Neural cell (in vitro differentiated cells): ENCODE data around the gene PPP2R5E. TPM values are rescaled to one million over a fixed set of nuclear protein-coding genes. Genes with fewer than 3 reads are reported as not detected.

Experiments used
- H2AFZ ChIP-seq: fragments of 200-600, 300-800 bp; sonication (generic), shearing (Covaris generic); 2 replicates; pipeline ENCODE4 v1.6.0; 2014; ENCODE audit warnings: low read depth, mild to moderate bottlenecking, antibody characterized with exemption, low read length, moderate library complexity
- H3F3A ChIP-seq: fragments of 200-600 bp; shearing (Covaris generic); 2 replicates; pipeline ENCODE4 v1.6.1; 2016; ENCODE audit warnings: mild to moderate bottlenecking, moderate library complexity, mixed read lengths, antibody characterized with exemption, low read length; ENCODE audit not compliant: insufficient read depth, poor library complexity, severe bottlenecking
- H3K27ac ChIP-seq: fragments of 200-600, 300-800 bp; sonication (generic), shearing (Covaris generic); 2 replicates; pipeline ENCODE4 v1.5.1; 2014; ENCODE audit warnings: mild to moderate bottlenecking, low read length, moderate library complexity
- H3K27me3 ChIP-seq: fragments of 300-800, 200-600 bp; sonication (generic), shearing (Covaris generic); 2 replicates; pipeline ENCODE4 v1.6.0; 2014; ENCODE audit warnings: mild to moderate bottlenecking, low read depth, low read length, moderate library complexity; ENCODE audit not compliant: insufficient read depth
- H3K36me3 ChIP-seq: fragments of 300-800, 200-600 bp; sonication (generic), shearing (Covaris generic); 2 replicates; pipeline ENCODE4 v1.5.1; 2014; ENCODE audit warnings: mild to moderate bottlenecking, antibody characterized with exemption, low read length, moderate library complexity; ENCODE audit not compliant: insufficient read depth
- H3K4me2 ChIP-seq: fragments of 300-800, 200-600 bp; sonication (generic), shearing (Covaris generic); 2 replicates; pipeline ENCODE4 v1.6.0; 2014; ENCODE audit warnings: mild to moderate bottlenecking, low read length
- H3K4me3 ChIP-seq: fragments of 300-800, 200-600 bp; sonication (generic), shearing (Covaris generic); 2 replicates; pipeline ENCODE4 v1.5.1; 2014; ENCODE audit warnings: mild to moderate bottlenecking, low read length, moderate library complexity
- H3K79me2 ChIP-seq: fragments of 200-600 bp; shearing (Covaris generic); replicated peaks from 2 replicates; pipeline ENCODE4 v1.6.0; 2014; ENCODE audit warnings: mild to moderate bottlenecking, low read length, moderate library complexity; ENCODE audit not compliant: insufficient read depth
- H3K9ac ChIP-seq: fragments of 300-800, 200-600 bp; sonication (generic), shearing (Covaris generic); 2 replicates; pipeline ENCODE4 v1.6.1; 2016; ENCODE audit warnings: mild to moderate bottlenecking, low read length, mixed read lengths
- H3K9me2 ChIP-seq: fragments of 200-600 bp; shearing (Covaris generic); 2 replicates; pipeline ENCODE4 v1.6.1; 2016; ENCODE audit warnings: mild to moderate bottlenecking, low read length, mixed read lengths; ENCODE audit not compliant: insufficient read depth
- H3K9me3 ChIP-seq: fragments of 200-600, 300-800 bp; sonication (generic), shearing (Covaris generic); 2 replicates; pipeline ENCODE4 v1.6.1; 2016; ENCODE audit warnings: mild to moderate bottlenecking, mixed run types, low read length, moderate library complexity, mixed read lengths
- H4K20me1 ChIP-seq: fragments of 200-600 bp; shearing (Covaris generic); 2 replicates; pipeline ENCODE4 v1.6.1; 2016; ENCODE audit warnings: mild to moderate bottlenecking, mixed run types; ENCODE audit not compliant: insufficient read depth
- EP300 ChIP-seq: fragments of 450-650 bp; conservative IDR thresholded peaks from 2 replicates; pipeline ENCODE4 v1.6.1; 2014; ENCODE audit warnings: antibody characterized with exemption, mild to moderate bottlenecking, moderate library complexity; ENCODE audit not compliant: poor library complexity, severe bottlenecking
- EZH2 ChIP-seq: fragments of 200-600, 300-800 bp; shearing (Covaris generic), sonication (generic); IDR thresholded peaks from 2 replicates; pipeline ENCODE4 v1.6.1; 2014; ENCODE audit warnings: antibody characterized with exemption, low read length, borderline replicate concordance, mild to moderate bottlenecking; ENCODE audit not compliant: insufficient read depth, poor library complexity, severe bottlenecking
- MXI1 ChIP-seq: fragments of 450-650 bp; conservative IDR thresholded peaks from 2 replicates; pipeline ENCODE4 v1.6.1; 2014; ENCODE audit warnings: antibody characterized with exemption, mild to moderate bottlenecking; ENCODE audit not compliant: poor library complexity, severe bottlenecking
- POLR2AphosphoS5 ChIP-seq: IDR thresholded peaks from 2 replicates; pipeline ENCODE4 v1.6.1; 2012
- RAD21 ChIP-seq: fragments of 450-650 bp; conservative IDR thresholded peaks from 2 replicates; pipeline ENCODE4 v1.6.1; 2014; ENCODE audit warnings: antibody characterized with exemption, mild to moderate bottlenecking, moderate library complexity
- SMC3 ChIP-seq: fragments of 450-650 bp; conservative IDR thresholded peaks from 2 replicates; pipeline ENCODE4 v1.6.1; 2014; ENCODE audit warnings: antibody characterized with exemption, mild to moderate bottlenecking, moderate library complexity; ENCODE audit not compliant: poor library complexity
- TAF1 ChIP-seq: IDR thresholded peaks from 2 replicates; pipeline ENCODE4 v1.6.1; 2012; ENCODE audit warnings: low read depth
- polyA plus RNA-seq: library from polyadenylated mRNA; depleted of rRNA; stranded (reverse); fragments of >200 nt; gene quantifications from 2 replicates; pipeline ENCODE4 v1.2.3, GENCODE V29; 2014
- TF ChIP-seq, protein P1 (sequence below): fragments of 450-650 bp; IDR thresholded peaks from 2 replicates; pipeline ENCODE4 v1.5.1; 2014; ENCODE audit warnings: antibody characterized with exemption, mild to moderate bottlenecking, moderate library complexity; ENCODE audit not compliant: poor library complexity, severe bottlenecking
- TF ChIP-seq, protein P2 (sequence below): IDR thresholded peaks from 2 replicates; pipeline ENCODE4 v1.6.1; 2012; ENCODE audit warnings: borderline replicate concordance

The PPP2R5E gene
- polyA plus RNA-seq, 1 donor from 2014 or later: 26.7 TPM

DNA sequence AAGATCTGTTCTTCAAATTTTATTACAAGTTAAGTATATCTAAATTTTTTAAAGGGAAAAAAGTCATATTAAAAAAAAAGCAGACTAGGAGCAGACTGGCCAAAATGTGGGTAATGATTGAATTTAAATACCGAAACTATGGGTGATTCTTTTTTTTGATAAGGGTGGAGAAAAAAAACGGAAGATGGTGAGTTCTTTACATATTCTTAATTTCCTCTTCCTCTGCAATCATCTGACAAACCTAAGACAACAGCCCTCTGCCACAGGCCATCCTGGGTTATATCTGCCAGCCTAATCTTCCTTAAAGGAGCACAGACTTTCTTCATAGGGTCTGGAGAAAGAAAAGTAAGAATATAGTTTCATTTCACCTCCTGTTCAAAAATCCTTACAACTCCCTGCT lies 108.0 kb downstream of the PPP2R5E start:
- Histone ChIP-seq H3K27ac (no peak overlapping the region), H3K9ac (no peak overlapping the region), H3K4me2 (no peak overlapping the region), H3F3A (no peaks in the 10 kb centered on the region), H4K20me1 (no peaks in the 10 kb centered on the region), H3K9me3 (no peaks in the 10 kb centered on the region), H3K79me2 (peaks cover 37% of the 10 kb centered on the region), H3K27me3 (no peaks in the 10 kb centered on the region), H3K9me2 (no peaks in the 10 kb centered on the region), H3K36me3 (no peaks in the 10 kb centered on the region), H3K4me3 (no peak overlapping the region), H2AFZ (no peak overlapping the region)
- TF ChIP-seq, protein P1, sequence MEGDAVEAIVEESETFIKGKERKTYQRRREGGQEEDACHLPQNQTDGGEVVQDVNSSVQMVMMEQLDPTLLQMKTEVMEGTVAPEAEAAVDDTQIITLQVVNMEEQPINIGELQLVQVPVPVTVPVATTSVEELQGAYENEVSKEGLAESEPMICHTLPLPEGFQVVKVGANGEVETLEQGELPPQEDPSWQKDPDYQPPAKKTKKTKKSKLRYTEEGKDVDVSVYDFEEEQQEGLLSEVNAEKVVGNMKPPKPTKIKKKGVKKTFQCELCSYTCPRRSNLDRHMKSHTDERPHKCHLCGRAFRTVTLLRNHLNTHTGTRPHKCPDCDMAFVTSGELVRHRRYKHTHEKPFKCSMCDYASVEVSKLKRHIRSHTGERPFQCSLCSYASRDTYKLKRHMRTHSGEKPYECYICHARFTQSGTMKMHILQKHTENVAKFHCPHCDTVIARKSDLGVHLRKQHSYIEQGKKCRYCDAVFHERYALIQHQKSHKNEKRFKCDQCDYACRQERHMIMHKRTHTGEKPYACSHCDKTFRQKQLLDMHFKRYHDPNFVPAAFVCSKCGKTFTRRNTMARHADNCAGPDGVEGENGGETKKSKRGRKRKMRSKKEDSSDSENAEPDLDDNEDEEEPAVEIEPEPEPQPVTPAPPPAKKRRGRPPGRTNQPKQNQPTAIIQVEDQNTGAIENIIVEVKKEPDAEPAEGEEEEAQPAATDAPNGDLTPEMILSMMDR: no peak
- no peak for TF ChIP-seq SMC3
- no peak for TF ChIP-seq RAD21
- no peak for TF ChIP-seq TAF1
- no peak for TF ChIP-seq MXI1
- TF ChIP-seq, protein P2, sequence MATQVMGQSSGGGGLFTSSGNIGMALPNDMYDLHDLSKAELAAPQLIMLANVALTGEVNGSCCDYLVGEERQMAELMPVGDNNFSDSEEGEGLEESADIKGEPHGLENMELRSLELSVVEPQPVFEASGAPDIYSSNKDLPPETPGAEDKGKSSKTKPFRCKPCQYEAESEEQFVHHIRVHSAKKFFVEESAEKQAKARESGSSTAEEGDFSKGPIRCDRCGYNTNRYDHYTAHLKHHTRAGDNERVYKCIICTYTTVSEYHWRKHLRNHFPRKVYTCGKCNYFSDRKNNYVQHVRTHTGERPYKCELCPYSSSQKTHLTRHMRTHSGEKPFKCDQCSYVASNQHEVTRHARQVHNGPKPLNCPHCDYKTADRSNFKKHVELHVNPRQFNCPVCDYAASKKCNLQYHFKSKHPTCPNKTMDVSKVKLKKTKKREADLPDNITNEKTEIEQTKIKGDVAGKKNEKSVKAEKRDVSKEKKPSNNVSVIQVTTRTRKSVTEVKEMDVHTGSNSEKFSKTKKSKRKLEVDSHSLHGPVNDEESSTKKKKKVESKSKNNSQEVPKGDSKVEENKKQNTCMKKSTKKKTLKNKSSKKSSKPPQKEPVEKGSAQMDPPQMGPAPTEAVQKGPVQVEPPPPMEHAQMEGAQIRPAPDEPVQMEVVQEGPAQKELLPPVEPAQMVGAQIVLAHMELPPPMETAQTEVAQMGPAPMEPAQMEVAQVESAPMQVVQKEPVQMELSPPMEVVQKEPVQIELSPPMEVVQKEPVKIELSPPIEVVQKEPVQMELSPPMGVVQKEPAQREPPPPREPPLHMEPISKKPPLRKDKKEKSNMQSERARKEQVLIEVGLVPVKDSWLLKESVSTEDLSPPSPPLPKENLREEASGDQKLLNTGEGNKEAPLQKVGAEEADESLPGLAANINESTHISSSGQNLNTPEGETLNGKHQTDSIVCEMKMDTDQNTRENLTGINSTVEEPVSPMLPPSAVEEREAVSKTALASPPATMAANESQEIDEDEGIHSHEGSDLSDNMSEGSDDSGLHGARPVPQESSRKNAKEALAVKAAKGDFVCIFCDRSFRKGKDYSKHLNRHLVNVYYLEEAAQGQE: no peak
- TF ChIP-seq POLR2AphosphoS5: no peak
- no peak for TF ChIP-seq EZH2
- TF ChIP-seq EP300: no peak

DNA sequence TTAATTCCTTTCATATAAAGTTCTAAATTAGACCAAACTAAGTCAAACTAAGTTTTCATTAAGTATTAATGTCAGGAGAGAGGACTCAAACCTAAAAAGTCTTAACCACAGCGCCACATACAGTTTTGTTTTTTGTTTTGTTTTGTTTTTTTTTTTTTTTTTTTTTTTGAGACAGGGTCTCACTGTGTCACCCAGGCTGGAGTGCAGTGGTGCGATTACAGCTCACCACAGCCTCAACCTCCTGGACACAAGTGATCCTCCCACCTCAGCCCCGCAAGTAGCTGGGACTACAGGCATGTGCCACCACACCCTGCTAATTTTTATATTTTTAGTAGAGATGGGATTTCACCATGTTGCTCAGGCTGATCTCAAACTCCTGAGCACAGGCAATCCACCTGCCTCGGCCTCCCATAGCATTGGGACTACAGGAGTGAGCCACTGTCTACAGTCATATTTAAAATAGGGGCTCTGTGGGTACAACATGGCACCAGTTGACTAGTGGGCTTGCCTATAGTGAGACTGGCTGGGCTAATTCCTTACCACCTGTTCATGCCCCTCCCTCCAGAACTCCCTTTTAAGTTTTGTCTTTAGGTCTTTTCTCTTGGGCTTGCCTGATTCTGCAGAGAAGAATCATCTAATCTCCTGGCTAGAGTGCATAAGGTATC lies 110.2 kb downstream of the PPP2R5E start:
- Histone ChIP-seq H3K27me3 (no peaks in the 10 kb centered on the region), H3K9ac (no peak overlapping the region), H3K36me3 (no peaks in the 10 kb centered on the region), H3K79me2 (peaks cover 43% of the 10 kb centered on the region), H3K4me3 (no peak overlapping the region), H3K9me2 (no peaks in the 10 kb centered on the region), H3F3A (no peaks in the 10 kb centered on the region), H3K4me2 (no peak overlapping the region), H4K20me1 (no peaks in the 10 kb centered on the region), H2AFZ (no peak overlapping the region), H3K27ac (no peak overlapping the region), H3K9me3 (no peaks in the 10 kb centered on the region)
- TF ChIP-seq MXI1 (no peak), RAD21 (no peak), SMC3 (no peak), TAF1 (no peak), POLR2AphosphoS5 (no peak), EP300 (no peak), EZH2 (no peak)
- TF ChIP-seq, protein P1: no peak
- TF ChIP-seq, protein P2: no peak
